ENCODE measurements around the gene AP1M2.
"Not testable (repeated sequence)": the region's sequence is repeated elsewhere in the genome, so short reads cannot be mapped to it uniquely, and the experiment has no call there.

Gene AP1M2

GRCh38 chr19:10543059-10543419 is 44.1 kb downstream of the AP1M2 start:
- no peak for DNase-seq

DNA sequence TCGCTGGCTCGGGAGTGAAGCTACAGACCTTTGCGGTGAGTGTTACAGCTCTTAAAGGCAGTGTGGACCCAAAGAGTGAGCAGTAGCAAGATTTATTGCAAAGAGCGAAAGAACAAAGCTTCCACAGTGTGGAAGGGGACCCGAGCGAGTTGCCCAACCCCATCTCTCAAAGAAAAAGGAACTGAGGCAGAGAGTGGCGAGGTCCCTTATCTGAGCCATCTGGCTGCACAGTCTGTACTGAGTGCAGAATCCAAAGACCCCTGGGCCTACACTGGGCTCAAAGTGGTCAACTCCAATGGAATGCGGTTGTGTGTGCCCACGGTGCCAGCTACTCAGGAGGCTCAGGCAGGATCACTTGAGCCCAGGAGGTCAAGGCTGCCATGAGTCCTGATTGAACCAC is 48.1 kb downstream of the AP1M2 start:
- not testable (repeated sequence) for DNase-seq

GRCh38 chr19:10538204-10538983 is 48.7 kb downstream of the AP1M2 start:
- no peak for DNase-seq

DNA sequence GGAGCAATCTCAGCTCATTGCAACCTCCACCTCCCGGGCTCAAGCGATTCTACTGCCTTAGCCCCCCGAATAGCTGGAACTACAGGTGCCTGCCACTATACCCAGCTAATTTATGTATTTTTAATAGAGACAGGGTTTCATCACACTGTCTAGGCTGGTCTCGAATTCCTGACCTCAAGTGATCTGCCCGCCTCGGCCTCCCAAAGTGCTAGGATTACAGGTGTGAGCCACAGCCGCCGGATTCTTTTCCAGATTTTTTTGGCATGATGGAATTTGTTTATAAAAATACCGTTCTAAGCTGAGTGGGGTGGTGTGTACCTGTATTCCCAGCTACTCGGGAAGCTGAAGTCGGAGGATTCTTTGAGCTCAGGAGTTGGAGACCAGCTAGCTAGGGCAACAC is 49.4 kb downstream of the AP1M2 start:
- DNase-seq: no peak

GRCh38 chr19:10535613-10536012 is 51.5 kb downstream of the AP1M2 start:
- DNase-seq: no peak

DNA sequence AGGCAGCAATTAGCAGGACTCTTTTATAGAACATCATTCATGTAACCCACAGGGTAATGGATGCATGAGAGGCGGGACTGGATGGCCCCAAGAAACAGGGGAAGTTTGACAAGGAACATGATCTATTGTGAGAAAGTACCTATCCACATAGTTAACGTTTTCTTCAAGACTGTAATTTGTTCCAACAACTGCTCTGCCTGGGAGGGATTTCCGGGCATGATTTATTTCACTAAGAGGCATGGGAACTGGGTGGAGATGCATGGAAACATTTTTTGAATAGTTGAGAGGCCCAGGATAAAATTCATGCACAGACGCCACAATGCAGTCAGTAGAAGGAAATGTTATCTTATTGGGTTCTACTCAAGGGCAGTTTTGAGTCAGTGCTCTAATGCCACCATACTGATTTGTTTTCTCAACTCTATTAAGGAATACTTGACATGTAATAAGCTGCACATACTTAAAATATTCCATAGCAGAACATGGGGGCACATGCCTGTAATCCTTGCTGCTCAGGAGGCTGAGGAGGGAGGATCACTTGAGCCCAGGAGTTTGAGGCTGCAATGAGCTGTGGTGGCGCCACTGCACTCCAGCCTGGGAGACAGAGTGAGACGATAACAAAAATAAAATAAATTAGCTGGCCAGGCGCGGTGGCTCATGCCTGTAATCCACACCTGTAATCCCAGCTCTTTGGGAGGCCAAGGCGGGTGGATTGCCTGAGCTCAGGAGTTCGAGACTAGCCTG is 53.3 kb downstream of the AP1M2 start:
- no peak for DNase-seq

DNA sequence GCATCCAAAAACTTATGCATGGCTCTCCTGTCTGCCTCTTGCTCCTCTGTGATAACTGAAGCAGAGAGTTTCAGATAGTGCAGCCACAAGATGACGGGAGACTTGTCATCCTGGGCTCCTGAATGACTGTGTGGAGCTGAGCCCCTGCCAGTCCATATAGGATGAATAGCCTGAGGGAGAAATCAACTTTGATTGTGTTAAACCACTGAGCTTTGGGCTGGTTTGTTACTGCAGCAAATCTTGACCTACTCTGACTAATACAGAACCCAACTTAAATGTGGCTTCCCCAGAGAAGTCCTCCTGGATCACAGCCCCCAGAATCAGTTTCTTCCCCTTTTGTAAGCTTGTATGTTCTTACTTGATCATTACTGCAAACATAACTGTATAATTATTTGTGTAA is 54.7 kb downstream of the AP1M2 start:
- no peak for DNase-seq

DNA sequence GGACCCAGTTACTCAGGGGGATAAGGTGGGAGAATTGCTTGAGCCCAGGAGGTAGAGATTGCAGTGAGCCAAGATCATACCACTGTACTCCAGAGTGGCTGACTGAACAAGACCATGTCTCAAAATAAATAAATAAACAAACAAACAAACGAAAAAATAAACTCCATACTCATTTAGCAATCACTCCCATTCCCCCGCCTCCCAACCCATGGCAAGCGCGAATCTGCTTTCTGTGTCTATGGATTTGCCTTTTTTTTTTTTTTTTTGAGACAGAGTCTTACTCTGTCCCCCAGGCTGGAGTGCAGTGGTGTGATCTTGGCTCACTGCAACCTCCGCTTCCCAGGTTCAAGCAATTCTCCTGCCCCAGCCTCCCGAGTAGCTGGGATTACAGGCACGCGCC is 60.2 kb downstream of the AP1M2 start:
- not testable (repeated sequence) for DNase-seq

DNA sequence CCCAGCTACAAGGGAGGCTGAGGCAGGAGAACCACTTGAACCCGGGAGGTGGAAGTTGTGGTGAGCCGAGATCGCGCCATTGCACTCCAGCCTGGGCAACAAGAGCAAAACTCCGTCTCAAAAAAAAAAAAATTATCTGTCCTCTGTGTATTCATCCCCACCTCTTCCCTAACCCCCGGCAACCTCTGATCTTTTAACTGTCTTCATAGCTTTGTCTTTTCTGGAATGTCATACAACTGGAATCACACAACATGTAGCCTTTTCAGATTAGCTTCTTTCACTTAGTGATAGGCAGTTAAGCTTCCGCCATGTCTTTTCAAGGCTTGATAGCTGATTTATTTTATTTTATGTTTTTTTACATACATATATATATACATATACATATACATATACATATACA is 61.5 kb downstream of the AP1M2 start:
- DNase-seq: no peak

DNA sequence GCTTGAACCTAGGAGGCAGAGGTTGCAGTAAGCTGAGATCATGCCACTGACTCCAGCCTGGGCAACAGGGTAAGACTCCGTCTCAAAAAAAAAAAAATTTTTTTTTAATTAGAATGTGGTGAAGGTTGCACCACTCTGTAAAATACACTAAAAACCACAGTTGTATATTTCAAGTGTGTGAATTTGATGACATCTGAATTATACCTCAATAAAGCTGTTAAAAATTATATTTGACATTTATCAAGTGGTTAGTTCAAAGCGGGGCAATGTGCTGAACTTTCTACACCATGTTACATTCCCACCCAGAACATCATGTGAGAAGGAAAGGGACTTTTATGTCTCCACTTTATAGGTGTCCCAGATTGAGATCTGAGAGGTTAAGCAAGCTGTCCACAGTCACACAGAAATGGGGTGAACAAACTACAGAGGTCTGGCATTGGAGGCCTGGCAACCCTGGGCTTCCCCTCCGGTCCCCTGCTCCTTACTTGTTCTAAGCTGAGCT is 63.9 kb downstream of the AP1M2 start:
- DNase-seq: no peak
